GM18907 (cell line): ENCODE results near the gene TPBGL.

Source experiments
- ATAC-seq: cut with Tn5 transposase; IDR thresholded peaks from one replicate; pipeline ENCODE4 v1.9.1; 2021; ENCODE audit warnings: mild to moderate bottlenecking, moderate library complexity; ENCODE audit not compliant: unreplicated experiment

TPBGL gene

DNA sequence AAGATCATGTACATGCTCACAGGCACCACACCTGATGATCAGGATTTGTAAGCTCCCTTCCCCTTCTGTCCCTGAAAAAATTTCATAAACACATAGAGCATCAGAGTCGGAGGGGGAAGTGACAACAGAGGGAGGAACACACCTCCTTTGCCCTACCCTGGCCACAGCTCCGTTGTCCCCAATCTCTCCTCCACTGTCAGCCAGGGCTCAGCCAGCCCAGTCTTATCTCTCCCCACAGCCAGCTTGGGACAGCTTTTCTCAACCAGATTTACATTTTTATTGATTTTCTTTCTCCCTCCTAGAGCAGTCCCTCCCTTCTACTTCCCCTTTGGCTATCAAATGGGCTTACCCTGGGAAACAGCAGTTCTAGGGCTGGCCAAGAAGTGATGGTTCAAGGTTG lies 32.1 kb upstream of the TPBGL start:
- no peak for ATAC-seq

DNA sequence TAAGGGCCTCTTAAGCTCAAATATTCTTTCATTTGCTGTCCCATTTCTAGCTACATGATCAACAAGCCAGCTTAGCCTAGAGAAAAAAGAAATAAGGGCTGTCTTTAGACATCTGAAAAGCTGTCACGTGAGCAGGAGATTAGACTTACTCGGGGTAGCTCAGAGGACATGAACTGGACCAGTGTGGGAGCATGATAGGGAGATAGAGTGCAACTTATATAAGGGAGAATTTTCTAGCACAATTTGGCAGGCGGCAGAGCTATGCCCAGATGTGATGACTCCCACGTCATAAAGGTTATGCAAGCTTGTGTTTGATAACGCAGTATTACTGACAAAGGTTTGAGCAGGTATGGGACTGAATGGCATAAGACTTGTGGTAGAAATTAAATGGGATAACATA lies 28.2 kb upstream of the TPBGL start:
- ATAC-seq = no peak

DNA sequence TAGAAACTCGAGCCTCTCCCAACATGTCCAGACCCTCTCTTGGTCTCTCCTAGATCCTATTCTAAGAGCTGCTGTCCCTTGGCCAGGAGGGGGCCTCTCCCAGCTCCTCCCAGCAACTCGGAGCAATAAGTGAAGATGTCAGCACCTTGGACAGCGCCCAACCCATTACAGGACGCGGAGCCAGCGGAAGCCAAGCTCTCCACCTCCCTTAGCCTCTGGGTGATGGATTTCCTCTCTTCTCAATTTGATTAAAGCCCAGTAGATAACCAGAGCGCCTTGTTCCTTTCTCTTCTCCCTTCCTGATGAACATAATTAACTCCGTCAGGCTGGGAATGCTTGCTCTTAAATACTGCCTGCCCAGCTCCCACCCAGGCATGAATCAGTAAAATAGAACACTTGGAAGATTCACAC lies 26.2 kb upstream of the TPBGL start:
- ATAC-seq = no peak

DNA sequence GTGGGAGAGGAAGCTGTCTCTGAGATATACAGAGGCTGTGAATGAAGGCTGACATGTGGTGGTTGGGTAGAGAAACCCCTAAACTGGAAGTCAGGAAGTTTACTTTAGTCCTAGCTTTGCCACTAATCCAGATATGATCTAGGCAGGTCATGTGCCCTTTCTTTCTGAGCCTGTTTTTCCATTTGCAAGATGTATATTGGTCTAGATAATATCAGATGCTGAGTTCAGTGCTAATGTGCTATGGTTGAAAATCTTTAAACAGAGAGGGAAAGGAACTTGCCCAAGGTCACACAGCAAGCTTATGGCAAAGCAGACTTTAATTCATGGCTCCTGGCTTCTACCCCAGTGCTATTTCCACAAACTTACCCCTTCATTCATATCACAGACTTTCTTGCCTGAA lies 25.7 kb upstream of the TPBGL start:
- no peak for ATAC-seq

DNA sequence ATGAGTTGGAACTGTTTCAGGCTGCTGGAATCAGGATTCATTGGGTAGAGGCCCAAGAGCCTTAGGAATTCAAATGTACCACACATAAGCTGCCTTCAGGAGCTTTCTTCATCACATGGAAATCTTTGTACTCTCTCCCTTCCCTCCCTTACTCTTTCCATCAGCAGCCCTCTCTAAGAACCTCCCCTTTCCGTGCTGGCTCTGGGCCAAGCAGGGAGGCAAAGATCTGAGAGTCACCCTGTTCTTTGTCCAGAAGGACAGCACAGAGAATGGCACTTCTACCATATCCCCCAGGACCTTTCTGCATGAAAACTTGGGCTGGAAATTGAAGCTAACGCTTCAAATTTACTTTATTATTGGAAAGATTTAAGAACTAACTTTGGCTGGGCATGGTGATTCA lies 20.7 kb upstream of the TPBGL start:
- no peak for ATAC-seq

DNA sequence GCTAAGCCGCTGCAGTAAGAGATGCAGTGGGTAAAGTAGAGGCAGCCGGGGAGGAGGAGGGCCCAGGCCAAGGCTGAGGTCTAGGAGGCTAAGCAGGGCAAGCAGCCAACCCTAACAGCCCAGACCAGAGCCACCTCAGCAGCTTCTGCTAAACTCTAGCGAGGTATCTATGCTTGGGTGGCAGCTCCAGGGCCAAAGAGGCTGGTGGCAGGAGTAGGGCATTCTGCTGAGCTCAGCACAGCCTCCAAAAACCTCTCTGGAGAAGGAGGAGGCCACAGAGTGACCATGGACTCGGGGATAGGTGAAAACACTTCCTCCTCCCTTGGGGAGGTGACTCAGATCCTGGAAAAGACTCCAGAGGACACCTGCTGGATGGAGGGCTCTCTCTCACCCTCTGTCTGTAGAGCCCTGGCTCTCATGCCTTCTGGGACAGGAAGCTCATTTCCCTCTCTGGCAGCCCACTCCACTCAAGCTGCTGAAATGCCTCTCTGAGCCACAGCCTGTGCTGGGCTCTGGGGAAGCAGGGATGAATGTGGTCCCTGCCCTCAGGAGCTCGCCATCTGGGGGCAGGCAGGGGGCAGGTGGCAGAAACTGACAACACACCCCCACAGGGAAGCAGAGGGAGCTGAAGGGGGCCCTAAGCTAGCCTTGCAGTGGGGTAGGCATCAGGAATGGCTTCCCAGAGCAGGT lies 16.5 kb upstream of the TPBGL start:
- ATAC-seq = no peak

DNA sequence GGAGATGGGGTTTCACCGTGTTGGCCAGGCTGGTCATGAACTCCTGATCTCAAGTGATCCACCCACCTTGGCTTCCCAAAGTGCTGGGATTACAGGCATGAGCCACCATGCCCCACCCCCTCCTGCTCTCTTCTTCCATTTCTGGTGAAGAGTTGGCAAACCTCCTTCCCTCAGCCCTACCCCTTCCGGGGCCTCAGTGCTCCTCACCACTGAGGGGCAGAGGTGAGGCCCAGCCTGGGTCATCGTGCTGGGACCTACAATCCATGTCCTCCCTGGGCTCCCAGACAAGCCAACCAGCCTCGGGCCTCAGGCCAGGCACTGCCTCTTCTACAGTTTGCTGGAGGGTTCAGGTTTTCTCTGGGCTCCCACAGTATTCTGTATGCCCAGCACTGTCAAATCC lies 14.8 kb upstream of the TPBGL start:
- ATAC-seq = no peak

DNA sequence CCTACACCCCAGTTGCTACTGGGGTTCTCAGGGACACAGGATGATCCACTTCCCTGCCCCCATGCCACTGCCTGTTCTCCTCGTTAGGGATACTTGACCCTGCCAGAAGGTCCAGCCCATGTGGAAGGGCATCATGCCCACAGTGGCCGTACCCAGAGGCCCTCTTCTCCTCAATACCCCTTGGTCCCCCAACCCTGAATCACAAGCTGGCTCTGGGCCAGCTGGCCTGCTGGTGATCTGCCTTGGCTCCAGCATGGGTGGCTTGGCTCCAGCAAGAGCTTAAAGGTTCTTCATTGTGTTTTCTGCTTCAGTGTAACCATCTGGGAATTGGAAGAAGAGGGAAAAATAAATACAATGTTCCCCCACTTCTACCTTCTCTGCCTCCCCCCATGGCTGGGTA lies 11.1 kb upstream of the TPBGL start:
- ATAC-seq = no peak

DNA sequence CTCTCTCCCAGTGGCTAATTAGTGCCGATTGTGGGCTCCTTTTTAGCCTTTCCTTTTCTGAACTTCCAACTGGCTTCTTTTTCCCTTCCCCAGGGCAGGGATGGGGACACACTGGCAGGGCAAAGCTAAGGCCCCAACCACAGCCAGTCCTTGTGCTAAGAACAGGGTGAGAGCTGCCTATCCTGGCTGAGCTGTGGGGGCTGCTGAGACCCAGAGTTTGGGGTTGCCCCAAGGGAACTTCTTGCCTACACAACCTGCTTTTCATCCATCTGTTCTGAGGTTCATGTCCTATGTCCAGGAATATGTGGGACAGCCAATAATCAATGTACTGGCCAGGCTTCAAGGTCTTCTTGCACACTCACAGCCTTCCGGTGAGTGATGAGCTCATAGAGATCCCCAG lies 10.0 kb upstream of the TPBGL start:
- no peak for ATAC-seq

DNA sequence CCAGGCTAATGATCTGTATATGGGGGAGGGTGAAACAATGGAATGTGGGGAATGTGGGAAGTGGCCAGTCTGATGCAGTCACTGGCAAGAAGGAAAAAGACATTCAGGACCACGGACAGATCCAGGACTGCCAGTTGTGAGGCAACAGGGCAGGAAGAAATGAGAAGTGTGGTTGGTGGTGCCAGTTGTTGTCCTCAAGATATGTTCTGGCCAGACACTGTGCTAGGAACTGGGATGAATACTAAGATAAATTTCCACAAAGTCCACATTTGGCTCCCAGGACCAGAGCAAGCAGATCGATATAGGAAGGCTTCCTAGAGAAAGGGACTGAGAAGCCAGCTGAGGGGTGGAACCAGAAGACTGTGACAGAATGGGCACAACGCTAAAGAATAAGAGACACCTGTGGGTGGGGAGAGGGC lies 6.8 kb upstream of the TPBGL start:
- ATAC-seq = no peak

DNA sequence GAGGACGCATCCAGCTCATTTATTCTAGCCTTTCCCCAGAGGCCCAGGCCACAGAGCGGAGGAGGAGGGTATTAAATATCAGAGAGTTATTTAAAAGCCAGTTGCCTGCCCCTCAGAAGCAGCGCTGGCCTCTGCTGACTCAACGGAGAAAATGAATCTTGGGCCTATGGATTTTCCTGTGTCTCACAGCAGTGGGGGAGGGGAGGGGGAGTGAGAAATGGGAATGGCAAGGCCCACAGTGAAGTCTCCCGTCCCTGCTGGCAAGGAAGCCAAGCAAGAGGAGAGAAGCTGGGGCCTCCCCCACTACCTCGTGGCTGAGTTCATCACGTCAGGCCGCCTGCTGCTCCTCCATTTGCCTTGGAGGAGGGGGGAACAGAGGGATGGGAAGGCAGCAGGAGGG lies 4.5 kb upstream of the TPBGL start:
- no peak for ATAC-seq

DNA sequence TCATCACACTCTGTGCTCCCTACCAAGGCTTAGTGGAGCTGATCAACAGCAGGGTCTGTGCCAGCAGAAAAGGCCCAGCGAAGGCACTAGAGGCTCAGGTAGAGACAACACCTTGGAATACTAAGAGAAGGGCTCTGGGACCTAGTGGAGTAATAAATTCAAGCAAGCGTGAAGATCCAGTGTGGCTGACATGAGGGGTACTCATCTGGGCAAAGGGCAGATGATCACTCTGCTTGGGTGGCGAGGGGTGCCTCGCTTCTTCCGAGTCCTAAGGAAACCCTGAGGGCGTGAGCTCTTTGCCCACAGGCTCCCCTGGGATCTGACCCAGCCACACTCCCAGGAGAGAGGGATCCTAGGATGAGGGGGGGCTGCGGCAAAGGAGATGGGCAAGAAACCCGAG lies 3.5 kb upstream of the TPBGL start:
- ATAC-seq = no peak

DNA sequence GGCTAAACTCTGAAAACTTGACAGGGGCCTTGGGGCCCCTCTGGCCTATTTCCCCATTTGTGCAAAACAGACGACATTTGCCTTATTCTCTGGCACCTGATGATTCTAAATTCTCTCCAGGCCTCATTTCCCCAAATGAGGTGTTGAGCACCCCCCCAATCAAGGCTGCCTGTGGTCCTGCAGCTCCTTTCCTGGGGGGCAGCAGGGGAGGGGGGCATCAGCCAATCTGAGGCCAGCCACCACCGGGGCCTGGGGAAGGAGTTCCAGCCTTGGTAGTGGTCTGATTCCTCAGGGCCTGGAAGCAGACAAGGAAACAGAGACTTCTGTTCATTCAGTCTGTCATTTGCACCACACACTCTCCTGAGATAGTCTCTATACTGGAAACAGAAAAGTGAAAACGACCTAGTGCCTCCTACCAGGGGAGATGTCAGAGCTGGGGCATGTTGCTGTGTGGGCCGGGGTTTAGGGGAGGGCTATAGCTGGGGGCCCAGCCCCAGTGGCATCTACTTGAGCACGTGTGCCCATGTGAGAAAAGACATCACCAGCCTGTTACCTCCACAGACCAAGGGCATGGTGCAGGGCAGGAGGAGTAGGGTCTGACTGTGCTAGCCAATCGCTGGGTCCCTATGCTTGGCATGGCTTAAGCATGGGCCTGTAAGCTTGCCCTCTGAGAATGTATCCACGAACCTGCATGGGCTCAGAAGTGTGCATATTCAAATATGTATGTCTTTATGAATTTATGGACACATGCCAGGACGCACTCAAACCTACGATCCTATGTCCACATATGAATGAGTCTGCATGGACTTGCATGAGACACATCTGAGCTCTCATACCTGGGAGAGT lies 1.8 kb upstream of the TPBGL start:
- no peak for ATAC-seq

DNA sequence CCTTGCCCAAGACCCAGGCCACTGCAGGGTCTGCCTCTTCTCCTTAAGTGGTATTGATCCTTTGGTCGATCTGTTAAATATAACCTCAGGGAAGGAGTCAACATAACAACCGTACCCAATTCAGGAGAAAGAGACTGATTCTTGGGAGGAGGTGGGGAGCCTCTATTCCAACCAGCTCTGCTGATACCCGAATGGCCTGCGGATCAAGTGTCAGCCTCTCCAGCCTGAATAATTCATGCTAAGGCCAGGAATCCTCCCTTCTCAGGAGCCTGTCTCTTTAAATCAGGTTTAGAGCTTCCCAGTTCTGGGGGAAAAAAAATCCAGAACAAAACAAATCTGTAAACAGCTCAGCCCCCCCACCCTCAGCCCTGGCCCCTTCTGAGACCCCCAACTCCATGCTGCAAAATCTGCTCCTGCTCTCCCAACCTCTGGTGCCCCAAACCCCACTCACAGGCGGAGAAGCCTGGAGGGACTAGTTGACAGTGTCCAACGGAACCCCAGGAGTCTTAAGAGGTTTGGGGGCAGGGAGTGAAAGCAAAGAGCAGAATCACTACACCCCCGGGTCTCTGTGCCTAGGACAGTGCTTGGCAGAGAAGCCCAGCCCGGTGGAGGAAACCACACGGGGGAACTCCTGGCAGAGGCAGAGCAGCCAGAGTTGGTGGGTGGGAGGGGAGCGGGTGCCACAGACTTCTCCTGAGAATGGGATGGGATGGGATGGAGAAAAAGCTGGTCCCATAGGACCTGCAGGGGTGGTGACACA lies 863 bp upstream of the TPBGL start:
- ATAC-seq = no peak

DNA sequence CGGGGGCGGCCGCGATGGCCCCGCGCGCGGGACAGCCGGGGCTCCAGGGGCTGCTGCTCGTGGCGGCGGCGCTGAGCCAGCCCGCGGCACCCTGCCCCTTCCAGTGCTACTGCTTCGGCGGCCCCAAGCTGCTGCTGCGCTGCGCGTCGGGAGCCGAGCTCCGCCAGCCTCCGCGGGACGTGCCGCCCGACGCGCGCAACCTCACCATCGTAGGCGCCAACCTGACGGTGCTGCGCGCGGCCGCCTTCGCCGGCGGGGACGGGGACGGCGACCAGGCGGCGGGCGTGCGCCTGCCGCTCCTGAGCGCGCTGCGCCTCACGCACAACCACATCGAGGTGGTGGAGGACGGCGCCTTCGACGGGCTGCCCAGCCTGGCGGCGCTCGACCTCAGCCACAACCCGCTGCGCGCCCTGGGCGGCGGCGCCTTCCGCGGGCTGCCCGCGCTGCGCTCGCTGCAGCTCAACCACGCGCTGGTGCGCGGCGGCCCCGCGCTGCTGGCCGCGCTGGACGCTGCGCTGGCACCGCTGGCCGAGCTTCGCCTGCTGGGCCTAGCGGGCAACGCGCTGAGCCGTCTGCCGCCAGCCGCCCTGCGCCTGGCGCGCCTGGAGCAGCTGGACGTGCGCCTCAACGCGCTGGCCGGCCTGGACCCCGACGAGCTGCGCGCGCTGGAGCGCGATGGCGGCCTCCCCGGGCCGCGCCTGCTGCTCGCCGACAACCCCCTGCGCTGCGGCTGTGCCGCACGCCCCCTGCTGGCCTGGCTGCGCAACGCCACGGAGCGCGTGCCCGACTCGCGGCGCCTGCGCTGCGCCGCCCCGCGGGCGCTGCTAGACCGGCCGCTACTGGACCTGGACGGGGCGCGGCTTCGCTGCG lies 697 bp downstream of the TPBGL start:
- peak; percentile 83 for ATAC-seq

DNA sequence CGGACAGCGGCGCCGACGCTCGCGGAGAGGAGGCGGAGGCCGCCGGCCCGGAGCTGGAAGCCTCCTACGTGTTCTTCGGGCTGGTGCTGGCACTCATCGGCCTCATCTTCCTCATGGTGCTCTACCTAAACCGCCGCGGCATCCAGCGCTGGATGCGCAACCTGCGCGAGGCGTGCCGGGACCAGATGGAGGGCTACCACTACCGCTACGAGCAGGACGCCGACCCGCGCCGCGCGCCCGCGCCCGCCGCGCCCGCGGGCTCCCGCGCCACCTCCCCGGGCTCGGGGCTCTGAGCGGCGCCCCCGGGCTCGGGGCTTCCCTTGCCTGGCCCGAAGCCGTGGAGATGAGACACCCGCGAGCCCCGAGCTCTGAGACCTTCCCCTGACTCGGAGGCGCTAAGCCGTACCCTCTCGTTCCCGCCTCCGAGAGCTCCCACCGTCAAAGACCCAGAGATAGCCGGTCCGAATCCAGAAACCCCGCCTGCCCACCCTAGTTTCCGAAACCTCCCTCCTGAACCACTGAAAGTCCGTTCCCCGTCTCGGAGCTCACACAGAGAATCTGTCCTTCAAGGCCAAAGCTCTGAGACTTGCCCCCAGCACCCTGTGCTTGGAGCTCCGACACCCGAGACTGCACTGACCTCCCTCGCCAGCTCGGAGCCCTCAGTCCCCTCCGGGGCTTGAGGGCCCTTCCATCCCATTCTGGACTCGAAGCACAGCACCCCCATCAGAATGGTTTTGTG lies 1.5 kb downstream of the TPBGL start:
- peak; percentile 23 for ATAC-seq

DNA sequence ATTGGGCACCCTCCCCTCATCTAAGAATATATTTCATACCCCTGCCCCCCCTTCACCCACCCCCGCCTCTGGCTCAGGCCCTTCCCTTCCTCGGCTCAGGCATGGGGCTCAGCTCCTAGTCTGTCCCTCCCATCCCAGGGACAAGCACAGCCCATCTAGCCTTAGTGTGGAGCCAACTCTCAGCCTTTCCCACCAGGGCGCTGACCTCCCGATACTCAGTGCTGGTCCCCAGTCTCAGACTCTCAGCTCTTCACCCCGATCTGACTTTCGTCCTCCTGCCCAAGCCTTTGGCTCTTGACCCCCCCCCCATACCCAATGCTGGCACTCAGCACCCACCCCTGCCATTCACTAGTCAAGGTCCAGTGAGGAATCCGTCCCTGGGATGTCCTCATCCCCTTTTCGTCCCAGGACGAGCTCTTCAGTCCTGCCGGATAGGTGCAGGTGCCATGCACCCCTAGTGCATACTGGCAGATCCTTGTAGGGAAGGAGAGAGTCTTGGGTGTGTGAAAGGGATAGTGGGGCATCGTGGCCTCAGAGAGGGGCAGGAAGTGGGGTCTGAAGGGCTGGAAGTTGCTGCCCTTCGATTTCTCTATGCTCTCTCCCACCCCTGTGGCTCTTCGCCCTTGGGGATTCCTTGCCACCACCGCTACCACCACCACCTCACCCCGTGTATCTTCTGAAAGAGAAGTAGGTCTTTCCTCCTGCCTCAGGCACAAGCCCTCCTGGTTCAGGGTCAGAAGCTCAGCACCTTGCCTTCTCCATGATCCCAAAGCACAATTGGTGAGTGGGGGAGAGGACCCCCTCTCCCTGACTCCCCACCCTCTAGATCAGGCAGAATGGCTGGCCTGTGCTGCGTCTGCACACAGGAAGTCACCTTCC lies 2.4 kb downstream of the TPBGL start:
- no peak for ATAC-seq

DNA sequence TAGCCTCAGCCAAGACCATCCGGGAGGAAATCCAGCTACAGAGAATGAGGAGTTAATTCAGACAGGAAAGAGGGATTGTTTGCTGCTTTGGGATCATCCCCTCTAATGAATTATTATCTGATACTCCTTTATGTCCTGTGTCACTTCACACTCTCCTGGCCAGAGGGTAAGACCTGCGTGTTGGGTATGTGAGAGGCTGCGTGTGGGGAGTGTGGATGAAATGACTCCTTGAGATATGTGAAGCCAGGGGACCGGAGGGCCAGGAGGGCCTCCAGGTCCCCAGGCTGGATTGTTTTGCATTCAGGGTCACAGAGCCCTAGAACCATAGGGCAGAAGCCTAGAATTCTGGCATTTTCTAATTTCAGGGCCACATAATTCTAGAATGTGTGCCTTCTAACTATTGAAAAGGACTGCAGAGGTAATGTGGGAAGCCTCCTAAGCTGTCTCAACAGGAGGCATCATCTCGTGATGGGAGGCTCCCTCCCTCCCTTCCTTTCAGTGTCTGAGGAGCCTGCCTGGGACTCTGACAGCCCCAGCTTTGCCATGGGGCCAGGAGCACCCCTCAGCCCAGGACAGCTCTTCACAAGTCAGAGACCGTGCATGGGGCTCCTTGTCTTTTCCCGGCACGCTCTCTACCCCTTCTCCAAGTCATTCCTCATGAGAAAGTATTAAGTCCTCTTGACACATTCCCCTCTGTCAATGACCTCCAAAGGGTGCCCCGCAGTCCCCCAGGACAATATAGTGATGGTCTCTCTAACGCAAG lies 3.7 kb downstream of the TPBGL start:
- ATAC-seq = no peak
